Natural killer cell (primary cell): ENCODE data around the gene CEP44. TPM values are rescaled to one million over a fixed set of nuclear protein-coding genes. Genes with fewer than 3 reads are reported as not detected.
A peak's percentile ranks its signal among the peaks of the same experiment; 100 is the strongest.

Experiments used
- ATAC-seq, 3 donors: fragments of 150-1000 bp in 2 of 3; fragments of 200-7000 bp in 1 of 3; cut with Tn5 transposase; 1 replicate in 1 of 3; 2 replicates in 2 of 3; pipeline ENCODE4 v1.10.0; 2021; ENCODE audit warnings: mild to moderate bottlenecking in 2 of 3, moderate library complexity in 2 of 3
- DNase-seq, 2 donors: peaks; one replicate each; pipeline versions ENCODE4 v3.0.0 to v3.0.0-alpha.2; 2013 to 2021; ENCODE audit warnings: mixed read lengths in 1 of 2
- H3K27ac ChIP-seq: one replicate; pipeline ENCODE4 v1.5.1; 2013; ENCODE audit warnings: mild to moderate bottlenecking, low read length
- H3K27me3 ChIP-seq: one replicate; pipeline ENCODE4 v1.6.1; 2013; ENCODE audit warnings: low read length; ENCODE audit not compliant: control insufficient read depth, insufficient read depth
- H3K36me3 ChIP-seq: one replicate; pipeline ENCODE4 v1.6.1; 2013; ENCODE audit warnings: low read length; ENCODE audit not compliant: control insufficient read depth, insufficient read depth
- H3K4me1 ChIP-seq: one replicate; pipeline ENCODE4 v1.6.1; 2013; ENCODE audit warnings: low read length; ENCODE audit not compliant: control insufficient read depth, insufficient read depth
- H3K4me3 ChIP-seq: one replicate; pipeline ENCODE4 v1.5.1; 2013; ENCODE audit warnings: low read length
- H3K9me3 ChIP-seq: one replicate; pipeline ENCODE4 v1.6.1; 2013; ENCODE audit warnings: low read length; ENCODE audit not compliant: control insufficient read depth, insufficient read depth
- H3K27ac Mint-ChIP-seq, 2 donors: one replicate each; pipeline ENCODE4 v1.8.0; 2022; ENCODE audit warnings: mild to moderate bottlenecking in 2 of 2, mixed read lengths in 2 of 2, moderate library complexity in 1 of 2
- H3K27me3 Mint-ChIP-seq, 2 donors: one replicate each; pipeline ENCODE4 v1.8.0; 2022; ENCODE audit warnings: low read depth in 2 of 2, mixed read lengths in 2 of 2
- H3K36me3 Mint-ChIP-seq: one replicate; pipeline ENCODE4 v1.8.0; 2022; ENCODE audit warnings: mixed read lengths
- H3K4me1 Mint-ChIP-seq, 2 donors: one replicate each; pipeline ENCODE4 v1.8.0; 2022; ENCODE audit warnings: mixed read lengths in 2 of 2
- H3K4me3 Mint-ChIP-seq: one replicate; pipeline ENCODE4 v1.8.0; 2022; ENCODE audit warnings: mild to moderate bottlenecking, moderate library complexity, mixed read lengths
- H3K9me3 Mint-ChIP-seq, 2 donors: one replicate each; pipeline ENCODE4 v1.8.0; 2022; ENCODE audit warnings: mixed read lengths in 2 of 2
- WGBS: methylation state at CpG from one replicate; pipeline ENCODE4 v1.1.7; 2013; ENCODE audit warnings: missing lambda C conversion rate; ENCODE audit not compliant: insufficient coverage; 5-methylcytosine and 5-hydroxymethylcytosine counted together
- intact Hi-C: fragments of 100-400 bp; cut with micrococcal nuclease; formaldehyde crosslinking; loops from one replicate; pipeline ENCODE4 v1.14.2; 2022
- total RNA-seq, 4 donors: library from RNA; stranded (reverse); fragments of 120-200 nt in 1 of 4; gene quantifications; one replicate each; pipeline versions ENCODE4 v1.2.3 to v1.2.4, GENCODE V29; 2013 to 2022
- TF ChIP-seq, protein P1 (sequence below): fragments of 200-600 bp; IDR thresholded peaks from one replicate; pipeline ENCODE4 v1.8.0; 2022; ENCODE audit warnings: antibody characterized with exemption

The CEP44 gene
- total RNA-seq, 3 donors from 2014 or later (not counting 1 experiment from before 2014, with no cell fraction given): 21.7 to 25.2 (median 23.4) TPM

DNA sequence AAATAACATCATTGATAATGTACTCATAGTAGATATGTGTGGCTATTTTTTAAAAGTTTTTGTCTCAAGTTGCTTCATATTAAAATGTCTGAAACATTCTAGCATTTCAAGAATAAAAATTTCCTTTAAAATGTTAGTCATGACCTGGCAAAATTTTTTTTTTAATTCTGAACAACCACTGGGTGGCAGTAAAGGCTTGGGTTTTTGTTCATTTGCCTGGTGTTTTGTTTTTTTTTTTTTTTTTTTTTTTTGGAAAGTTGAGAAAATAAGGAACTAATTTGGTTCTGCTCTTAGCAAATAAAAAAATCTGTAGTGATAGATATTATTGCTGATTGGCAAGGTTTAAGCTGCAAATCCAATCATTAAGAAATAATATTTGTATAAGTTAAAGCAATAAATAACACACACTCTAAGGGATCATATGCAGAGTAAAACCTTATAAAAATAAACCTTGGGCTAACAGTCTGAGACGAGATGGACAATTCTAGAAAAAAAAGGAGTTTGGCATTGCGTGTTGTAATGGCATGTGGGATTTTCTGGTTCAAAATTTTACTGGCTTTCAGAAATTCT, 81.4 kb downstream of the CEP44 start:
- intact Hi-C loops: loop anchor here (1.0 to 2.0 kb wide), 3 partner anchors 267 to 1976 kb away; no protein-coding TSS in a partner anchor

GRCh38 chr4:174369985-174370384, 86.3 kb downstream of the CEP44 start:
- intact Hi-C loops: no loop called here
- Mint-ChIP-seq H3K4me3 (no peak overlapping the region), H3K27ac (no peak overlapping the region), H3K36me3 (no peaks in the 10 kb centered on the region), H3K27me3 (no peaks in the 10 kb centered on the region), H3K4me1 (no peaks in the 10 kb centered on the region), H3K9me3 (no peaks in the 10 kb centered on the region)
- H3K4me3 ChIP-seq: no peak overlapping the region
- TF ChIP-seq, protein P1, sequence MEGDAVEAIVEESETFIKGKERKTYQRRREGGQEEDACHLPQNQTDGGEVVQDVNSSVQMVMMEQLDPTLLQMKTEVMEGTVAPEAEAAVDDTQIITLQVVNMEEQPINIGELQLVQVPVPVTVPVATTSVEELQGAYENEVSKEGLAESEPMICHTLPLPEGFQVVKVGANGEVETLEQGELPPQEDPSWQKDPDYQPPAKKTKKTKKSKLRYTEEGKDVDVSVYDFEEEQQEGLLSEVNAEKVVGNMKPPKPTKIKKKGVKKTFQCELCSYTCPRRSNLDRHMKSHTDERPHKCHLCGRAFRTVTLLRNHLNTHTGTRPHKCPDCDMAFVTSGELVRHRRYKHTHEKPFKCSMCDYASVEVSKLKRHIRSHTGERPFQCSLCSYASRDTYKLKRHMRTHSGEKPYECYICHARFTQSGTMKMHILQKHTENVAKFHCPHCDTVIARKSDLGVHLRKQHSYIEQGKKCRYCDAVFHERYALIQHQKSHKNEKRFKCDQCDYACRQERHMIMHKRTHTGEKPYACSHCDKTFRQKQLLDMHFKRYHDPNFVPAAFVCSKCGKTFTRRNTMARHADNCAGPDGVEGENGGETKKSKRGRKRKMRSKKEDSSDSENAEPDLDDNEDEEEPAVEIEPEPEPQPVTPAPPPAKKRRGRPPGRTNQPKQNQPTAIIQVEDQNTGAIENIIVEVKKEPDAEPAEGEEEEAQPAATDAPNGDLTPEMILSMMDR: no peak
- no peaks in the 10 kb centered on the region for H3K36me3 ChIP-seq
- 75% methylated on average over 1 of the region's 2 CpGs for WGBS
- ATAC-seq (no peak), DNase-seq (no peak)
- no peaks in the 10 kb centered on the region for H3K4me1 ChIP-seq
- no peaks in the 10 kb centered on the region for H3K27me3 ChIP-seq
- H3K9me3 ChIP-seq: no peaks in the 10 kb centered on the region
- no peak overlapping the region for H3K27ac ChIP-seq

More for the DNA sequence above, 81.4 kb downstream of the CEP44 start:
- Mint-ChIP-seq H3K9me3 (no peaks in the 10 kb centered on the region), H3K36me3 (no peaks in the 10 kb centered on the region), H3K27me3 (no peaks in the 10 kb centered on the region), H3K4me3 (no peak overlapping the region), H3K27ac (no peak overlapping the region), H3K4me1 (no peaks in the 10 kb centered on the region)
- no CpG with 5 or more reads among the region's 2 CpGs for WGBS
- H3K9me3 ChIP-seq: no peaks in the 10 kb centered on the region
- no peaks in the 10 kb centered on the region for H3K36me3 ChIP-seq
- peak in 1 of 2 donors; percentile 57 for DNase-seq
- TF ChIP-seq, protein P1: peak; percentile 77
- H3K27ac ChIP-seq: no peak overlapping the region
- H3K27me3 ChIP-seq: no peaks in the 10 kb centered on the region
- ATAC-seq: no peak
- H3K4me1 ChIP-seq: no peaks in the 10 kb centered on the region
- no peak overlapping the region for H3K4me3 ChIP-seq

DNA sequence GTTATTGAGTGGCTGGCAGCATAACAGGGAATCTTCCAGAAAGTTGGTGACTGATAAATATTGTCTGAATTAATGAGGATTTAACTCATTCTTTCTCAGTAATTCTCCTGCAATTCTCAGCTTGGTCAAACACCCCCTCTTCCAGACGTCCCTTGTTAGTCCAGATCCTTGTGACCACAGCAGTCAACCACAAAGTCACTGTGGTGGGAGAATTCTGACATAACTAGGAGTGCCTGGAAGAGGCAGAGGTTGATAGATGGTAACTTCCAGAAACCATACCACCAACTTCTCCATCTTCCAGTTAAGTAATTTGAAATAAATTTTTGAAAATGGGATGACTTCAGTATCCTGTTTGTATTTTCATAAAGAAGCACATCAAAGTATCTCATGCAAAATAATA, 90.1 kb downstream of the CEP44 start:
- H3K27ac Mint-ChIP-seq: no peak overlapping the region
- intact Hi-C loops: no loop called here
- 33% methylated on average over 1 of the region's 1 CpG for WGBS
- ATAC-seq (no peak), DNase-seq (no peak)
- no peak overlapping the region for H3K4me3 Mint-ChIP-seq
- no peaks in the 10 kb centered on the region for H3K4me1 Mint-ChIP-seq
- Histone ChIP-seq H3K36me3 (no peaks in the 10 kb centered on the region), H3K4me3 (no peak overlapping the region), H3K9me3 (no peaks in the 10 kb centered on the region), H3K27me3 (no peaks in the 10 kb centered on the region), H3K27ac (no peak overlapping the region), H3K4me1 (no peaks in the 10 kb centered on the region)
- no peaks in the 10 kb centered on the region for H3K36me3 Mint-ChIP-seq
- no peaks in the 10 kb centered on the region for H3K27me3 Mint-ChIP-seq
- no peaks in the 10 kb centered on the region for H3K9me3 Mint-ChIP-seq
- TF ChIP-seq, protein P1: no peak

DNA sequence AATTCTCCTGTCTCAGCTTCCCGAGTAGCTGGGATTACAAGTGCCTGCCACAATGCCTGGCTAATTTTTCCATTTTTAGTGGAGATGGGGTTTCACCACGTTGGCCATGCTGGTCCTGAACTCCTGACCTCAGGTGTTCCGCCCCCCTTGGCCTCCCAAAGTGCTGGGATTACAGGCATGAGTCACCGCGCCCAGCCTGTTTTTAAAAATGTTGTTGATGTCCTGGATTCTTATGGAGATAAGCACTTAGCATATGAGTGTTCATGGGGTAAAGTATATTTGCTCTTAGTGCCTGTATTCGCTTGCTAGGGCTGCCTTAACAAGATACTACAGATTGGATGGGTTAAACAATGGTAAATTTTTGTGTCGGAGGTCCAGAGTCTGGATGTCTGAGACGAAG, 91.7 kb downstream of the CEP44 start:
- 86% methylated on average over 8 of the region's 8 CpGs for WGBS
- TF ChIP-seq, protein P1: no peak
- Histone ChIP-seq H3K27me3 (no peaks in the 10 kb centered on the region), H3K27ac (no peak overlapping the region), H3K9me3 (no peaks in the 10 kb centered on the region), H3K4me3 (no peak overlapping the region), H3K36me3 (no peaks in the 10 kb centered on the region), H3K4me1 (no peaks in the 10 kb centered on the region)
- DNase-seq (no peak), ATAC-seq (no peak)
- no peaks in the 10 kb centered on the region for H3K4me1 Mint-ChIP-seq
- H3K27ac Mint-ChIP-seq: no peak overlapping the region
- H3K36me3 Mint-ChIP-seq: no peaks in the 10 kb centered on the region
- no peak overlapping the region for H3K4me3 Mint-ChIP-seq
- peaks cover 0 to 3% of the 10 kb centered on the region in 2 donors for H3K27me3 Mint-ChIP-seq
- intact Hi-C loops: no loop called here
- no peaks in the 10 kb centered on the region for H3K9me3 Mint-ChIP-seq
